Measurements from ENCODE around the gene MT1M. TPM values are rescaled to one million over a fixed set of nuclear protein-coding genes. Genes with fewer than 3 reads are reported as not detected.
A peak's percentile ranks its signal among the peaks of the same experiment; 100 is the strongest.

MT1M gene
- total and polyA plus RNA-seq, 2 of the 8 experiments (the other 6 are each of a cell fraction or from before 2014, with no cell fraction given) = 2.1 TPM; not detected in 1

- TF ChIP-seq SP4 (IDR thresholded peaks at IDR 0.05; ENCODE audit: low read length) = no peak
- TF ChIP-seq RBBP5 (IDR thresholded peaks at IDR 0.05; ENCODE audit: borderline replicate concordance, low read depth, low read length) = peak; percentile 41; the same call in 1 of the 2 replicates
- TF ChIP-seq NANOG (IDR thresholded peaks at IDR 0.05; ENCODE audit: insufficient read depth, low read depth, low read length, poor library complexity, severe bottlenecking) = no peak
- TF ChIP-seq KDM4A (IDR thresholded peaks at IDR 0.05; ENCODE audit: low read depth, low read length, severe bottlenecking) = peak; percentile 86
- no peak for TF ChIP-seq TAF1 (IDR thresholded peaks at IDR 0.05; ENCODE audit: low read depth, low read length)
- TF ChIP-seq RAD21 (IDR thresholded peaks at IDR 0.05 in 1 of 2, conservative IDR thresholded peaks at IDR 0.05 in 1 of 2; ENCODE audit: low read depth in 2 of 2, low read length in 2 of 2) = no peak
- no peak for TF ChIP-seq CREB1 (IDR thresholded peaks at IDR 0.05)
- TF ChIP-seq JUN (IDR thresholded peaks at IDR 0.05; ENCODE audit: low read depth, low read length) = no peak
- TF ChIP-seq, protein P1, sequence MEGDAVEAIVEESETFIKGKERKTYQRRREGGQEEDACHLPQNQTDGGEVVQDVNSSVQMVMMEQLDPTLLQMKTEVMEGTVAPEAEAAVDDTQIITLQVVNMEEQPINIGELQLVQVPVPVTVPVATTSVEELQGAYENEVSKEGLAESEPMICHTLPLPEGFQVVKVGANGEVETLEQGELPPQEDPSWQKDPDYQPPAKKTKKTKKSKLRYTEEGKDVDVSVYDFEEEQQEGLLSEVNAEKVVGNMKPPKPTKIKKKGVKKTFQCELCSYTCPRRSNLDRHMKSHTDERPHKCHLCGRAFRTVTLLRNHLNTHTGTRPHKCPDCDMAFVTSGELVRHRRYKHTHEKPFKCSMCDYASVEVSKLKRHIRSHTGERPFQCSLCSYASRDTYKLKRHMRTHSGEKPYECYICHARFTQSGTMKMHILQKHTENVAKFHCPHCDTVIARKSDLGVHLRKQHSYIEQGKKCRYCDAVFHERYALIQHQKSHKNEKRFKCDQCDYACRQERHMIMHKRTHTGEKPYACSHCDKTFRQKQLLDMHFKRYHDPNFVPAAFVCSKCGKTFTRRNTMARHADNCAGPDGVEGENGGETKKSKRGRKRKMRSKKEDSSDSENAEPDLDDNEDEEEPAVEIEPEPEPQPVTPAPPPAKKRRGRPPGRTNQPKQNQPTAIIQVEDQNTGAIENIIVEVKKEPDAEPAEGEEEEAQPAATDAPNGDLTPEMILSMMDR (IDR thresholded peaks at IDR 0.05; ENCODE audit: control extremely low read depth in 1 of 3, insufficient read depth in 1 of 3, low read depth in 1 of 3, low read length in 3 of 3) = no peak
- no peak for TF ChIP-seq YY1 (IDR thresholded peaks at IDR 0.05; ENCODE audit: low read depth, low read length)
- TF ChIP-seq EGR1 (IDR thresholded peaks at IDR 0.05; ENCODE audit: borderline replicate concordance, low read depth, low read length) = no peak
- TF ChIP-seq TBP (IDR thresholded peaks at IDR 0.05; ENCODE audit: low read depth, low read length) = peak; percentile 87; the same call in 1 of the 2 replicates
- no peak for TF ChIP-seq KDM1A (IDR thresholded peaks at IDR 0.05; ENCODE audit: borderline replicate concordance, low read length)
- TF ChIP-seq EZH2 (IDR thresholded peaks at IDR 0.05; ENCODE audit: low read depth, low read length, severe bottlenecking) = no peak
- TF ChIP-seq E2F6 (IDR thresholded peaks at IDR 0.05) = no peak
- TF ChIP-seq KDM5A (IDR thresholded peaks at IDR 0.05; ENCODE audit: low read length) = no peak
- no peak for TF ChIP-seq CBX8 (IDR thresholded peaks at IDR 0.05; ENCODE audit: borderline replicate concordance, low read depth, low read length)
Measured at GRCh38 chr16:56681939-56682702, 49.7 kb downstream of the MT1M start, which contains the start of gene MT1X (continued).

Measured in H1 (cell line).